ENCODE data around the gene PHF1. TPM values are rescaled to one million over a fixed set of nuclear protein-coding genes. Genes with fewer than 3 reads are reported as not detected.

The PHF1 gene
- total and polyA plus RNA-seq, 2 of the 13 experiments (the other 11 are each of a cell fraction or from before 2014, with no cell fraction given), result 25.4 to 61.9 TPM

- intact Hi-C loops (cut with micrococcal nuclease; ENCODE audit: unreplicated experiment), result no loop called here
- peak; percentile 73 for DNase-seq (ENCODE audit: low spot score)
- CTCF ChIA-PET (ENCODE audit: low intra/inter-chr PET ratio, low total read pairs), result interaction anchor here (1.1 to 3.1 kb wide), 2 partner anchors 35 to 146 kb away, joined by 7 to 19 read pairs; partner anchors contain the start of gene KIFC1
- H3K79me2 ChIP-seq (ENCODE audit: insufficient read depth, low read length), result no peaks in the 10 kb centered on the region
- no peaks in the 10 kb centered on the region for H4K20me1 ChIP-seq (ENCODE audit: insufficient read depth, low read length)
- H3K27ac ChIP-seq (ENCODE audit: extremely low read length, insufficient read depth, low read length), result peak overlapping the region; percentile 46
- no peaks in the 10 kb centered on the region for H3K9me3 ChIP-seq (ENCODE audit: low read length)
- H3K4me2 ChIP-seq (ENCODE audit: low read depth, low read length), result peak overlapping the region; percentile 98
- FAIRE-seq, result peak; percentile 72
- POLR2A ChIA-PET, result interaction anchor here (0.6 to 1.8 kb wide), 13 partner anchors 7 to 1192 kb away, joined by 3 to 13 read pairs (median 4); partner anchors contain the start of genes BAK1, CUTA, PHF1 and UQCC2
- 2% methylated on average over 19 of the region's 43 CpGs for WGBS (ENCODE audit: low lambda C conversion rate)
- peak overlapping the region; percentile 68 to 74 (median 74) for H3K4me3 ChIP-seq (replicated peaks in 1 of 3; ENCODE audit: insufficient read depth in 1 of 3, low read depth in 2 of 3, low read length in 3 of 3)
- peak overlapping the region; percentile 70 for H3K9ac ChIP-seq (ENCODE audit: insufficient read depth, low read depth, low read length)
- H3K36me3 ChIP-seq (replicated peaks in 1 of 2; ENCODE audit: control insufficient read depth in 1 of 2, insufficient read depth in 2 of 2, low read length in 2 of 2), result no peaks in the 10 kb centered on the region
- in situ Hi-C loops (cut with HindIII; ENCODE audit: extremely low pct_ligation_motif_present, low pct_unique_long_range_greater_than_20kb), result no loop called here
- H3K27me3 ChIP-seq (ENCODE audit: control insufficient read depth in 1 of 2, insufficient read depth in 2 of 2, low read length in 2 of 2), result peaks cover 2 to 35% of the 10 kb centered on the region in 2 experiments; a peak in 3 of 5 replicates
- ATAC-seq, result peak; percentile 76
- no TSS peak for BruUV-seq (replicated peaks)
- H3K4me1 ChIP-seq (ENCODE audit: insufficient read depth, low read length), result peaks cover 51% of the 10 kb centered on the region
- peak overlapping the region; percentile 71 for H2AFZ ChIP-seq (ENCODE audit: low read length)
- peak; percentile 55; the same call in 1 of the 2 replicates for TF ChIP-seq ZNF768 (CRISPR knock-in tag; IDR thresholded peaks at IDR 0.05)
- no peak for TF ChIP-seq KDM5A (IDR thresholded peaks at IDR 0.05; ENCODE audit: borderline replicate concordance, low read length)
- TF ChIP-seq ZNF577 (CRISPR knock-in tag; IDR thresholded peaks at IDR 0.05; ENCODE audit: borderline replicate concordance, low read depth), result no peak
- TF ChIP-seq BCL3 (CRISPR knock-in tag; IDR thresholded peaks at IDR 0.05), result no peak; the same call in 1 of the 2 replicates
- TF ChIP-seq CHCHD3 (CRISPR knock-in tag; IDR thresholded peaks at IDR 0.05), result no peak
- no peak for TF ChIP-seq LBX2 (CRISPR knock-in tag; IDR thresholded peaks at IDR 0.05; ENCODE audit: borderline replicate concordance)
- TF ChIP-seq XBP1 (CRISPR knock-in tag; IDR thresholded peaks at IDR 0.05), result no peak
- 0 out of 2 replicates have a peak, but pooled peaks have one; percentile 11 for TF ChIP-seq HOMEZ (CRISPR knock-in tag; IDR thresholded peaks at IDR 0.05; ENCODE audit: low read depth)
- TF ChIP-seq SP4 (CRISPR knock-in tag; IDR thresholded peaks at IDR 0.05), result peak; percentile 54; the same call in 1 of the 2 replicates
- TF ChIP-seq ZZZ3 (CRISPR knock-in tag; IDR thresholded peaks at IDR 0.05; ENCODE audit: borderline replicate concordance), result 0 out of 2 replicates have a peak, but pooled peaks have one; percentile 39
- TF ChIP-seq ZSCAN5A (CRISPR knock-in tag; IDR thresholded peaks at IDR 0.05; ENCODE audit: borderline replicate concordance), result no peak
- TF ChIP-seq NR2F6 (IDR thresholded peaks at IDR 0.05), result no peak
- TF ChIP-seq NR2F6 (CRISPR knock-in tag; IDR thresholded peaks at IDR 0.05), result peak; percentile 7; the same call in 1 of the 2 replicates
- TF ChIP-seq JARID2 (CRISPR knock-in tag; IDR thresholded peaks at IDR 0.05; ENCODE audit: insufficient replicate concordance), result peak; percentile 70
- TF ChIP-seq ZNF777 (CRISPR knock-in tag; IDR thresholded peaks at IDR 0.05), result no peak; the same call in 1 of the 2 replicates
These were observed 15.1 kb downstream of the PHF1 start for GRCh38 chr6:33425668-33426577.
